Measurements from ENCODE around the gene RAB11FIP4. TPM values are rescaled to one million over a fixed set of nuclear protein-coding genes. Genes with fewer than 3 reads are reported as not detected.
A peak's percentile ranks its signal among the peaks of the same experiment; 100 is the strongest.

RAB11FIP4 gene
- total and polyA plus RNA-seq, 2 of the 13 experiments (the other 11 are each of a cell fraction or from before 2014, with no cell fraction given): 28.0 to 89.3 TPM

- TF ChIP-seq HOXA7 (CRISPR knock-in tag; IDR thresholded peaks at IDR 0.05) (no peak), POLR2A (IDR thresholded peaks at IDR 0.05; ENCODE audit: insufficient read depth in 1 of 2, low read depth in 2 of 2, low read length in 2 of 2) (no peak), ETS1 (CRISPR knock-in tag; IDR thresholded peaks at IDR 0.05) (no peak), ZNF317 (CRISPR knock-in tag; IDR thresholded peaks at IDR 0.05) (peak; percentile 58; the same call in 1 of the 2 replicates), SMAD3 (CRISPR knock-in tag; IDR thresholded peaks at IDR 0.05) (peak; percentile 84), ATF5 (CRISPR knock-in tag; IDR thresholded peaks at IDR 0.05; ENCODE audit: low read depth) (no peak), AGO1 (IDR thresholded peaks at IDR 0.05; ENCODE audit: low read depth, low read length, poor library complexity, severe bottlenecking) (no peak), POLR2AphosphoS5 (IDR thresholded peaks at IDR 0.05; ENCODE audit: low read depth, low read length) (no peak), CBX5 (CRISPR knock-in tag; IDR thresholded peaks at IDR 0.05; ENCODE audit: borderline replicate concordance) (peak; percentile 84; the same call in 1 of the 2 replicates), IKZF1 (IDR thresholded peaks at IDR 0.05) (no peak), CEBPG (CRISPR knock-in tag; IDR thresholded peaks at IDR 0.05) (peak; percentile 96), BRF2 (CRISPR knock-in tag; IDR thresholded peaks at IDR 0.05) (peak; percentile 82)
- TF ChIP-seq, protein P1, sequence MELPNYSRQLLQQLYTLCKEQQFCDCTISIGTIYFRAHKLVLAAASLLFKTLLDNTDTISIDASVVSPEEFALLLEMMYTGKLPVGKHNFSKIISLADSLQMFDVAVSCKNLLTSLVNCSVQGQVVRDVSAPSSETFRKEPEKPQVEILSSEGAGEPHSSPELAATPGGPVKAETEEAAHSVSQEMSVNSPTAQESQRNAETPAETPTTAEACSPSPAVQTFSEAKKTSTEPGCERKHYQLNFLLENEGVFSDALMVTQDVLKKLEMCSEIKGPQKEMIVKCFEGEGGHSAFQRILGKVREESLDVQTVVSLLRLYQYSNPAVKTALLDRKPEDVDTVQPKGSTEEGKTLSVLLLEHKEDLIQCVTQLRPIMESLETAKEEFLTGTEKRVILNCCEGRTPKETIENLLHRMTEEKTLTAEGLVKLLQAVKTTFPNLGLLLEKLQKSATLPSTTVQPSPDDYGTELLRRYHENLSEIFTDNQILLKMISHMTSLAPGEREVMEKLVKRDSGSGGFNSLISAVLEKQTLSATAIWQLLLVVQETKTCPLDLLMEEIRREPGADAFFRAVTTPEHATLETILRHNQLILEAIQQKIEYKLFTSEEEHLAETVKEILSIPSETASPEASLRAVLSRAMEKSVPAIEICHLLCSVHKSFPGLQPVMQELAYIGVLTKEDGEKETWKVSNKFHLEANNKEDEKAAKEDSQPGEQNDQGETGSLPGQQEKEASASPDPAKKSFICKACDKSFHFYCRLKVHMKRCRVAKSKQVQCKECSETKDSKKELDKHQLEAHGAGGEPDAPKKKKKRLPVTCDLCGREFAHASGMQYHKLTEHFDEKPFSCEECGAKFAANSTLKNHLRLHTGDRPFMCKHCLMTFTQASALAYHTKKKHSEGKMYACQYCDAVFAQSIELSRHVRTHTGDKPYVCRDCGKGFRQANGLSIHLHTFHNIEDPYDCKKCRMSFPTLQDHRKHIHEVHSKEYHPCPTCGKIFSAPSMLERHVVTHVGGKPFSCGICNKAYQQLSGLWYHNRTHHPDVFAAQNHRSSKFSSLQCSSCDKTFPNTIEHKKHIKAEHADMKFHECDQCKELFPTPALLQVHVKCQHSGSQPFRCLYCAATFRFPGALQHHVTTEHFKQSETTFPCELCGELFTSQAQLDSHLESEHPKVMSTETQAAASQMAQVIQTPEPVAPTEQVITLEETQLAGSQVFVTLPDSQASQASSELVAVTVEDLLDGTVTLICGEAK (IDR thresholded peaks at IDR 0.05): no peak
- TF ChIP-seq, protein P1 (CRISPR knock-in tag; IDR thresholded peaks at IDR 0.05): peak; percentile 71; the same call in 1 of the 2 replicates
- TF ChIP-seq, protein P2, sequence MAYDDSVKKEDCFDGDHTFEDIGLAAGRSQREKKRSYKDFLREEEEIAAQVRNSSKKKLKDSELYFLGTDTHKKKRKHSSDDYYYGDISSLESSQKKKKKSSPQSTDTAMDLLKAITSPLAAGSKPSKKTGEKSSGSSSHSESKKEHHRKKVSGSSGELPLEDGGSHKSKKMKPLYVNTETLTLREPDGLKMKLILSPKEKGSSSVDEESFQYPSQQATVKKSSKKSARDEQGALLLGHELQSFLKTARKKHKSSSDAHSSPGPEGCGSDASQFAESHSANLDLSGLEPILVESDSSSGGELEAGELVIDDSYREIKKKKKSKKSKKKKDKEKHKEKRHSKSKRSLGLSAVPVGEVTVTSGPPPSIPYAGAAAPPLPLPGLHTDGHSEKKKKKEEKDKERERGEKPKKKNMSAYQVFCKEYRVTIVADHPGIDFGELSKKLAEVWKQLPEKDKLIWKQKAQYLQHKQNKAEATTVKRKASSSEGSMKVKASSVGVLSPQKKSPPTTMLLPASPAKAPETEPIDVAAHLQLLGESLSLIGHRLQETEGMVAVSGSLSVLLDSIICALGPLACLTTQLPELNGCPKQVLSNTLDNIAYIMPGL (CRISPR knock-in tag; IDR thresholded peaks at IDR 0.05; ENCODE audit: borderline replicate concordance in 1 of 2, low read depth in 1 of 2): peak in 1 of 2 experiments; percentile 46; a peak in 1 of 4 replicates
Observed at GRCh38 chr17:31475378-31476162, 84.1 kb downstream of the RAB11FIP4 start (continued).

Data from HepG2 (cell line).